GM12891 (cell line): Measurements from ENCODE around the gene SLC28A1.

Source experiments
- POLR2A ChIP-seq: IDR thresholded peaks from 2 replicates; pipeline ENCODE4 v1.6.1; 2011; ENCODE audit warnings: low read depth, low read length, control low read depth
- TAF1 ChIP-seq: IDR thresholded peaks from 2 replicates; pipeline ENCODE4 v1.6.1; 2011; ENCODE audit warnings: low read depth, low read length, control low read depth

- TF ChIP-seq POLR2A (no peak), TAF1 (no peak)
Measured at GRCh38 chr15:84969257-84969656, 84.8 kb downstream of the SLC28A1 start.
